ENCODE results near the gene BRAT1. TPM values are rescaled to one million over a fixed set of nuclear protein-coding genes. Genes with fewer than 3 reads are reported as not detected.
"Not testable (repeated sequence)": the region's sequence is repeated elsewhere in the genome, so short reads cannot be mapped to it uniquely, and the experiment has no call there.

Gene BRAT1
- total RNA-seq, 2 experiments from 2014 or later = 40.0 to 43.9 TPM

GRCh38 chr7:2544541-2545188 is 10.7 kb downstream of the BRAT1 start:
- no peaks in the 10 kb centered on the region for H3K9me3 Mint-ChIP-seq
- ChIA-PET POLR2A (no interaction called here), CTCF (interaction anchor here (0.7 to 1.1 kb wide), 2 partner anchors 13 to 172 kb away, joined by 3 read pairs; no protein-coding TSS in a partner anchor)
- H3K27me3 Mint-ChIP-seq = no peaks in the 10 kb centered on the region
- no peak overlapping the region for H3K4me3 Mint-ChIP-seq
- H3K4me1 Mint-ChIP-seq = peaks cover 5% of the 10 kb centered on the region
- H3K36me3 Mint-ChIP-seq (ENCODE audit: low read depth) = peaks cover 28% of the 10 kb centered on the region
- H3K27ac Mint-ChIP-seq = no peak overlapping the region
- no peak for DNase-seq

DNA sequence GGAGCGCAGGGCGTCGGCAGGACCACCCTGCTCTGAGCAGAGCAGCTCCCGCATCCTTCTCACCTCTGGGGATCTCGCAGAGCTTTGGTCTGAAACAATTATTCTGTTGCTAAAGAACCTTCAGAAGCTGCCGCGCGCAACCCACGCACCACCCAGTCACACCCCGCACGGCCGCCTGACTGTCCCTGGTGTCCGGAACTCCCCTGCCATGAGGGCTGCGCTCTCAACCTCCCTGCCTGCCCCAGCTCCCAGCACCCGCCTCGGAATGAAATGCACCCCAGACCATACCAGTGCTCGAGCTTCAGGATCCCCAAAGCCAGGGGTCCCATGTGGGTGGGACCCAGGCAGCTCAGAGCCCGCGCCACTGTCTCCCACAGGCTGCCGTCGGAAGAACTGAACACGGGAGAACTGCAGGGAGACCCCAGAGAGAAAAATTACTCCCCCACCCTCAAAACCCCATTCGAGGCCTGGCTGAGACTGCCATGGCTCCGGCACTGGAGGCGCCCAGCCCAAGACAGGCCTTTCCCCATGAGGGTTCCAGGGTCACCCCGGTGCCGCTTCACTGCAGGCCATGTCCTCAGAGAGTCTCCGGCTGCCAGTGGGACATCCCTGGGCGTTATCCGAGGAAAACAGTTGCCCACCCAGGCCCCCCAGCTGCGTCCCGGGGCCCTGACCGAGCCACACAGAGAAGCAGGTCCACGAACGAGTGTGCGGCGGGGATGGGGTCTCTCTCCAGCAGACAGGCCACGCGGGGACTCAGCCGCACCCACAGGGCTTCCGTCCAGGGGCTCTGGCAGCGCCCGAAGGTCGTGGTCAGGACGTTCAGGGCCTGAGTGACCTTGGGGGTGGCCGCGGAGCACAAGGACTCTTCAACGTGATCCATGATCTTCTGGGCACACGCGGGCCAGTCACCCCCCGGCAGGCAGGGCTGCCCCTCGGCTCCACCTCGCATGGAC is 12.1 kb downstream of the BRAT1 start:
- Mint-ChIP-seq H3K27ac (no peak overlapping the region), H3K9me3 (no peaks in the 10 kb centered on the region), H3K27me3 (no peaks in the 10 kb centered on the region), H3K36me3 (ENCODE audit: low read depth) (peaks cover 20% of the 10 kb centered on the region), H3K4me3 (no peak overlapping the region), H3K4me1 (no peaks in the 10 kb centered on the region)
- no peak for DNase-seq
- CTCF ChIA-PET = no interaction called here
- POLR2A ChIA-PET = no interaction called here

- Mint-ChIP-seq H3K27ac (no peak overlapping the region), H3K4me3 (no peak overlapping the region), H3K27me3 (no peaks in the 10 kb centered on the region), H3K36me3 (ENCODE audit: low read depth) (peaks cover 13% of the 10 kb centered on the region), H3K9me3 (no peaks in the 10 kb centered on the region), H3K4me1 (no peaks in the 10 kb centered on the region)
- no peak for DNase-seq
- CTCF ChIA-PET = no interaction called here
- POLR2A ChIA-PET = no interaction called here
These were observed 13.1 kb downstream of the BRAT1 start for GRCh38 chr7:2542011-2542915.

DNA sequence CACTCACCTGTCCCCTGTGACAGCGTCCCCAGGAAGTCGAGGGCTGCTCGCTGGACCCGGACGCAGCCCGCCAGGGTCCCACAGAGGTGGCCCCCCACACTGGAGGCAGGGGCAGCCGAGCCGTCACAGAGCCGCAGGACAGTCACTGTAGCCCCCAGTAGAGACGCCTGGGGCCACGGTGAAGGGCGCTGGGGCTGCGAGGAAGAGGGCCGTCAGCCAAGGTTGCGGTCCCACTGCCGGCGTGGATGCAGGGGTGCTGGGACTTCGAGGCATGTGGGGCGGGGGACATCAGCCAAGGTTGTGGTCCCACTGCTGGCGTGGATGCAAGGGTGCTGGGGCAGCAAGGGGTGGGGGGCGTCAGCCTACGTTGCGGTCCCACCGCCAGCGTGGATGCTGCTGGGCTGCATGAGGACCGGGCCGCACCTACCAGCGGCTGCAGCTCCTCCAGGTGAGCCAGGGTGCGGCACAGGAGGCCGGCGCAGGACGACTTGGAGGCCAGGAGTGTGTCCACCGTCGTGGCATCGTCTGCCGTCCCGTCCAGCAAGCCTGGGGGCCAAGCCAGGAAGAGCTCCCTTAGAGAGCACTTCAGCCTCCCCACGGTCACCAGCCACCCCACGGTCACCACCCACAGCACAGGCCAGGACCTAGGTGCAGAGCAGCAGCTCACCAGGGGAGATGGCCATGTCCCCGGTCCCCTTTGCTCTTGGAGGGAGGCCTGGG is 13.9 kb downstream of the BRAT1 start:
- no peak overlapping the region for H3K4me3 Mint-ChIP-seq
- no peaks in the 10 kb centered on the region for H3K4me1 Mint-ChIP-seq
- H3K27me3 Mint-ChIP-seq = no peaks in the 10 kb centered on the region
- CTCF ChIA-PET = no interaction called here
- no peak for DNase-seq
- peaks cover 9% of the 10 kb centered on the region for H3K36me3 Mint-ChIP-seq (ENCODE audit: low read depth)
- H3K27ac Mint-ChIP-seq = no peak overlapping the region
- H3K9me3 Mint-ChIP-seq = no peaks in the 10 kb centered on the region
- POLR2A ChIA-PET = no interaction called here

GRCh38 chr7:2540641-2541051 is 14.7 kb downstream of the BRAT1 start:
- Mint-ChIP-seq H3K9me3 (no peaks in the 10 kb centered on the region), H3K4me1 (no peaks in the 10 kb centered on the region), H3K36me3 (ENCODE audit: low read depth) (peaks cover 7% of the 10 kb centered on the region), H3K27ac (no peak overlapping the region), H3K27me3 (no peaks in the 10 kb centered on the region), H3K4me3 (no peak overlapping the region)
- CTCF ChIA-PET = no interaction called here
- no peak for DNase-seq
- POLR2A ChIA-PET = no interaction called here

DNA sequence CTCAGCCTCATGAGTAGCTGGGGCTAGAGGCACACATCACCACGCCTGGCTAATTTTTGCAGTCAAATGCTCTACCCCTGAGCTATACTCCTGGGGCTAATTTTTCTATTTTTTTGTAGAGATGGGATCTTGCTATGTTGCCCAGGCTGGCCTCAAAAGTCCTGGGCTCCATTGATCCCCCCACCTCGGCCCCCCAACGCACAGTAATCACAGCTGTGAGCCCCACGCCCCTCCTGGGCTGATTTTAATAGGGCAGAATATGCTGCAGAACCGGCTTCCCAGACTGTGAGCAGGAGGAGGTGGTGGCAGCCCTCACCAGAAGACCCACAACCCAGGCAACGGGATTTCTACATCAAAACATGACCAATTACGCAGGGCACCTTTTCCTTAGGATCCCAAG is 15.2 kb downstream of the BRAT1 start:
- no peak overlapping the region for H3K27ac Mint-ChIP-seq
- CTCF ChIA-PET = interaction anchor here (0.6 to 0.8 kb wide), 2 partner anchors 14 to 179 kb away, joined by 3 to 4 read pairs; no protein-coding TSS in a partner anchor
- POLR2A ChIA-PET = no interaction called here

DNA sequence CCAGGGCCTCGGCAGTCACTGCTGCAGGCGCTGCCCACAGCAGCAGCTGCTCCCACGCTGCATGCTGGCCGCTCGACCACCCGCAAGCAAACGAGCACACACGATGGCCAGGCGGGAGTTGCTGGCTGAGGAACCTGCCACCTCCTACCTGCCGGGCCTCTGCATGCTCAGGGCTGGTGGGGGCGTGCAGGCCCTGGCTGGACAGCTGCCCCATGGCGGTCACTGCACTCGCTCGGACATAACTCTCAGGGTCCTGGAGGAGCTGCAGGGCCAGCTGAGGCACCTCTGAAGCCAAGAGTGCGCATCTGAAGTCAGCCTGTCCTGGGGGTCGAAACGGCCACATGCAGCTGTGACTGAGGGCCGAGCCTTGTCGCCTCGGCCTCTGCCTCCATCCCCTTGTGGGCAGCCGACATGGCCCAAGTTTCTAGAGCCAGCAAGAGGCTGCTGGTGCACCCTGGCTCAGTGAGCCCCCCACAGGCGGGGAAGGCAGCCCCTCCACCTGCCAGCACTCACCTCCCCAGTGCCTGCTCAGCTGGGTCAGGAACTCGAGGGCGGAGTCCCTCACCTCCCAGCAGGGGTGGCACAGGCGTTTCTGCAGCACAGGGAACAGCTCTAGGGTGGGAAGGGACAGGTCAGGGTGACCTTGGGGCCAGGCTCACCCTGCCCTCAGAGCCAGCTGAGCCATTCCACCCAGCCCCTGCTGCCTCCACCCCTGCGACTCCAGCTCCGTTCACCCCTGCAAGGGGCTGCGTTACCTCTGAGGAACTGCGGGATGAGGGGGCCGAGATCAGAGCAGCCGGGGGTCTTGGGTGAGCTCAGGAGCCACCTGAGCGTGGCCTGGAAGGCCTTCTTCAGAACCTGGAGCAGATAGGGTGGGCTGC is 16.1 kb downstream of the BRAT1 start:
- no peaks in the 10 kb centered on the region for H3K27me3 Mint-ChIP-seq
- no peak for DNase-seq
- no peaks in the 10 kb centered on the region for H3K4me1 Mint-ChIP-seq
- H3K9me3 Mint-ChIP-seq = no peaks in the 10 kb centered on the region
- CTCF ChIA-PET = interaction anchor here (0.6 to 0.8 kb wide), 2 partner anchors 15 to 179 kb away, joined by 3 to 4 read pairs; no protein-coding TSS in a partner anchor
- H3K36me3 Mint-ChIP-seq (ENCODE audit: low read depth) = peaks cover 3% of the 10 kb centered on the region
- no peak overlapping the region for H3K4me3 Mint-ChIP-seq
- POLR2A ChIA-PET = no interaction called here
- H3K27ac Mint-ChIP-seq = no peak overlapping the region

More for the DNA sequence above, 15.2 kb downstream of the BRAT1 start:
- H3K4me1 Mint-ChIP-seq = no peaks in the 10 kb centered on the region
- no peak overlapping the region for H3K4me3 Mint-ChIP-seq
- no peak for DNase-seq
- no peaks in the 10 kb centered on the region for H3K9me3 Mint-ChIP-seq
- peaks cover 6% of the 10 kb centered on the region for H3K36me3 Mint-ChIP-seq (ENCODE audit: low read depth)
- H3K27me3 Mint-ChIP-seq = no peaks in the 10 kb centered on the region

DNA sequence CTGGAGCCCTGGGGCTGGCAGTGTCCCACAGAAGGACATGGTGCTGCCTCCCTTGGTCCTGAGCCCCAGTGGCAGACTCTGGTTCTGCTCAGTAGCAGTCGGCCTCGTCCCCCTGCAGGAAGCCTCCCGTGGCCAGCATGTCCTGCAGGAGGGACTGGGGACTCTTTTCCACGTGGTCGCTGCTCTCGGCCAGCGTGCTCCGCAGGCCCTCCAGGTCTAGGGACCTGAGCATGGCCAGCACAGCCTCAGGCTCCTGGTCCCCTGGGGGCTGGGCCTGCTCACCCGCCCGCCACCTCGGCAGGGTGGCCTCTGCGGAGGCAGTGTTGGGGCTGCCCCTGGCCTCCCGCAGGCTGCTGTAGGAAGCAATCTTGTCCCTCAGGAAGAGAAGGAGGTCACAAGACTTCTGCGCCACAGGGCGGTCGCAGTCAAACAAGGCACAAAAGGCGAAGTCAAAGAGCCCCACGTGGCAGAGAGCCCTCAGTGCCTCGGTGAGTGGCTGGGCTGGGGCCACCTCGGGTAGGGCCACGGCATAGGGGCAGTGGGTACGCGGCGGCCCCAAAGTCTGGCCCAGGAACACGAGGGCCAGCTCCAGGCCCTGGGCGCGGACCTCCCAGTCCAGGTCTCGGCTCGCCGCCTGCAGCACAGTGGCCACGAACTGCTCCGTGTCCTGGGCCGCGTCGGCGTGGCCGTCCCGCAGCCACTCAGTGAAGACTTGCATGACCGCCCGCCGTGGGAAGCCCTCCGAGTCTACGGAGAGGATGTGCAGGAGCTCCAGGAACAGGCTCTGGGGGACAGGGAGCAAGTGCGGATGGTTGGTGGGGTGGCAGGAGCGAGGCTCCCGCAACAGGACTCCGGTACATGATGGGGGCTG is 17.1 kb downstream of the BRAT1 start:
- no peaks in the 10 kb centered on the region for H3K9me3 Mint-ChIP-seq
- peaks cover 3% of the 10 kb centered on the region for H3K36me3 Mint-ChIP-seq (ENCODE audit: low read depth)
- CTCF ChIA-PET = no interaction called here
- no peaks in the 10 kb centered on the region for H3K27me3 Mint-ChIP-seq
- no peaks in the 10 kb centered on the region for H3K4me1 Mint-ChIP-seq
- POLR2A ChIA-PET = no interaction called here
- H3K4me3 Mint-ChIP-seq = no peak overlapping the region
- DNase-seq = no peak
- H3K27ac Mint-ChIP-seq = no peak overlapping the region

GRCh38 chr7:2535872-2536627 is 19.3 kb downstream of the BRAT1 start:
- POLR2A ChIA-PET = not testable (repeated sequence)

GRCh38 chr7:2534214-2534613 is 21.1 kb downstream of the BRAT1 start:
- H3K4me3 Mint-ChIP-seq; H3K27me3 Mint-ChIP-seq; DNase-seq; H3K36me3 Mint-ChIP-seq (ENCODE audit: low read depth); CTCF ChIA-PET; POLR2A ChIA-PET; H3K27ac Mint-ChIP-seq; H3K9me3 Mint-ChIP-seq: not testable (repeated sequence)
- peaks cover 25% of the 10 kb centered on the region for H3K4me1 Mint-ChIP-seq

More at GRCh38 chr7:2535872-2536627, 19.3 kb downstream of the BRAT1 start:
- DNase-seq; H3K4me3 Mint-ChIP-seq; H3K9me3 Mint-ChIP-seq; H3K36me3 Mint-ChIP-seq (ENCODE audit: low read depth); H3K27me3 Mint-ChIP-seq; H3K4me1 Mint-ChIP-seq: not testable (repeated sequence)
- CTCF ChIA-PET = interaction anchor here (0.6 kb wide), 1 partner anchor 14 kb away, joined by 3 read pairs; no protein-coding TSS in a partner anchor
- peak overlapping the region; percentile 46 for H3K27ac Mint-ChIP-seq

Data from activated CD4-positive, alpha-beta T cell treated with anti-CD3 and anti-CD28 coated beads, Interleukin-2, amount 10 ng/mL, durations not matched to agents 7 days and 5 days (primary cell).